ENCODE results near the gene EMC8.
A peak's percentile ranks its signal among the peaks of the same experiment; 100 is the strongest.
"Not testable (repeated sequence)": the region's sequence is repeated elsewhere in the genome, so short reads cannot be mapped to it uniquely, and the experiment has no call there.

Gene EMC8

DNA sequence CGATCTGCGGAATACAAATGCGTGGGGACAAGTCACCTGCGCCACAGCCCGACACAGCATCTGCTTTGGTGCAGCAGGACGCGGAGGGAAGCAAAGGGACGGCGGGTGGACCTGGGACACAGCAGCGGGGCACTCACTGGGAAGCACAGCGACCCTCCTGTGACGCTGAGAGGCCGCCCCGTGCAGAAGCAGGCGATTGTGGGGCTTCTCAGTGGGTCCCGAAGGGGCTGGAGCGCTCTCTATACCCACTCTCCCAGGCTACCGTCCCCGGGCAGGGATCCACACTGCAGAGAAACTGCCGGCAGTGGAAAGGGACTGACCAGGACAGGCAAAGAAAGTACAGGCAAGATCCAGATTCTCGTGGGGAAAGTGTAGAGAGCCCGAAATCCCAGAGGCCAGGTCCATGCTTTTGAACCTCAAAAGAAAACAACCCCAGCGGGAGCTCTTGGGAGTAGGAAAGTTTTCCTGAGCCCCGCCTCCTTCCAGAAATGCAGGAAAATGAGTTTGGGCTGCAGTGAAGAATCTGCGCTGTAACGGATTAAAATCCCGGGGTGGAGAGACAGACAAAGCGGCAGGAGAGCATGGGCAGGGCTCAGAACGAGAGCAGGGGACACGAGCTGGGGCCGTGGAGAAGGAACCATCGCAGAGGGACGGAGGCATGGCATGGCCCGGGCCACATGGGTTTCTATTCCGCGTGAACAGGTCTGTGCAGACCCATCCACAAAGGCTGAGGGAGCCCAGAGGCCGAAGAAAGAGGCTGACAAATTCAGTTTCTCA, 12.9 kb upstream of the EMC8 start:
- no peak for DNase-seq

GRCh38 chr16:85810742-85811115, 11.4 kb upstream of the EMC8 start:
- DNase-seq, result no peak

DNA sequence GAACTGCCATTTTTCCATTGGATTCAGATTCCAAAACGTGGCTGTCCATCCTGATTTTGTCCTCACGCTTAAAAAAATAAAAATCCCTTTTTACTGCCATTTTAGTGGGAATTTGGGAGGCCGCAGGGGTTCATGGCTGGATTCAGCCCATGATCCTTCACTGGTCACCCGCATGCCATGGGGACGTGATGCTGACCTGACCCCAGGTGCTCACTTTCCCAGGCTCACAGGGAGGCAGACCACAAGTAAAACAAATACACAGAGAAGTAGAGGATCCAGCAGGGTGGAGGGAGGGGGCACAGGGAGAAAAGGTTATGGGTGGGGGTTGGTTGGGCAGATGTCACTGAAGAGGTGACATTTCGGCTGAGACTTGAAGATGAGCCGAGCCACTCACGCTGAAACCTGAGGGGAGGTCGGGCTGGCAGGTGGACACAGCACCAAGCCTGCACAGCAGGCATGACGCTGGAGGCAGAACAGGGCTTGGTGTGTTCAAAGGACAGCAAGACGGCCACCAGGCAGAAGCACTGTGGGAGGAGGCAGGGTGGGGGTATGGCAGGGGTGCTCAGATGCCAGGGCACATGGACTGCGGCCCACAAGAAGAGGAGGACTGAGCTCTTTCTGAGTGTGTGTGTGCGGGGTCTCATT, 10.9 kb upstream of the EMC8 start:
- no peak for DNase-seq

- no peak for DNase-seq
These were observed 10.3 kb upstream of the EMC8 start for GRCh38 chr16:85809645-85810044.

GRCh38 chr16:85808926-85809325, 9.6 kb upstream of the EMC8 start:
- DNase-seq, result no peak

- DNase-seq, result not testable (repeated sequence)
These were observed 8.8 kb upstream of the EMC8 start for GRCh38 chr16:85808104-85808503.

- DNase-seq, result not testable (repeated sequence)
These were observed 8.0 kb upstream of the EMC8 start for GRCh38 chr16:85807340-85807739.

- no peak for DNase-seq
These were observed 7.2 kb upstream of the EMC8 start for GRCh38 chr16:85806539-85806938.

DNA sequence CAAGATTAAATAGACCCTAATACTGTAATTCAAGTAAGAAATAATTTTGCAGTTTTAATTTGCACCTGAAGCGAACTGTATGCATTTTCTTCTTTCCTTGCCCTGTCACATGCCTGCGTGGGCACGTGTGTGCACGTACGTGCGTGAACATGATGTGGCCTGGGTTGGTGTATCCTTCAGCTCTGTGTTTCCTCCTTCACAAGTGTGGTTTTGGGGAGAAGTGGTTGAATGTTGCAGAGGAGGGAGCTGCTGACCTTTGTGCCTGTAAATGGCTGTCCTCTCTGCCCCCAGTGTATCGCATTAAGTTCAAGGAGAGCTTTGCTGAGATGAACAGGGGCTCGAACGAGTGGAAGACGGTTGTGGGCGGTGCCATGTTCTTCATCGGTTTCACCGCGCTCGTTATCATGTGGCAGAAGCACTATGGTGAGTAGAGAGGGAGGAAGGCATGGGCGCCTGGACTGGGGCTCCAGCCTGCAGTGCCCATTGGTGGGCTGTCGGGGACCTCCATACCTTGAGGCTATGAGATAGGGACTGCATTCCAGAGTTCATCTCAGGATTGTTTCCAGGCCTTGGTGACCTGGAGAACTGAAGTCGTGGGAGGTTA, 6.2 kb upstream of the EMC8 start:
- no peak for DNase-seq

- no peak for DNase-seq
These were observed 4.2 kb upstream of the EMC8 start for GRCh38 chr16:85803570-85803969.

DNA sequence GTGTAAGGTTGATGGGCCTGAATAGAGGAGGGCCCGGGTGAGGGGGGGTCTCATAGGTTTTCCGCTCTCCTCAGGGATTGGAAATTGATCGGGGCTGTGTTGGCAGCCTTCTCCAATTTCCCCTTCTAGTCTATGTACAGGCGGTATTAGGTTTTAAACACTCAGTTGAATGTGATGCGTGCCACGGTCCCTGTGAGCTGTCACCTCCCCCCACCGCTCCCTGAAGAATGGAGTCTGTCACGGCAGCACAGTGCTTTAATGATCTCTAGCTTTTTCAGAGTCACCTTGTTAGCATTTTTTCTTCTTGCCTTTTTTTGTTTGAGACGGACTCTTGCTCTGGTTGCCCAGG, 951 bp upstream of the EMC8 start:
- DNase-seq, result peak; percentile 56

- peak; percentile 26 for DNase-seq
These were observed 345 bp downstream of the EMC8 start for GRCh38 chr16:85798901-85799496.

DNA sequence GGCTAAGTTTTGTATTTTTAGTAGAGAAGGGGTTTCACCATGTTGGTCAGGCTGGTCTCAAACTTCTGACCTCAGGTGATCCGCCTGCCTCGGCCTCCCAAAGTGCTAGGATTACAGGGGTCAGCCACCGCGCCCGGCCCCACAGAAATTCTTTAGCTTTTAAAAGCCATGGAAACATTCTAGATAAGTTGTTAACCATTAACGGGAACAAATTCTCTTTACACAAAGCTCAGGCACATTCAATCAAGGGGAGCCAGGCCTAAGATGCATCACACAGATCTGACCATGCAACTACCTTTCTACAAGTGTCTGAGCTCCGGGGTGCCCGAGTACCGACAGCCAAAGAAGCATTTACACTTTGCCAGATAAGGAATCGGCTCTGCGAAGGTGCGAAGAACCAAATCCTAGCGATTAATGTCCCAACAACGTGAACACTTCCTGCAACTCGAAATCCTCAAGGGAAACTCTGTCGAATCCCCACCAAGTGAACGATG, 1.0 kb downstream of the EMC8 start:
- no peak for DNase-seq

GRCh38 chr16:85796599-85796998, 2.7 kb downstream of the EMC8 start:
- no peak for DNase-seq

- DNase-seq, result no peak
These were observed 3.2 kb downstream of the EMC8 start for GRCh38 chr16:85796152-85796551.

- no peak for DNase-seq
These were observed 4.6 kb downstream of the EMC8 start for GRCh38 chr16:85794696-85795095.

GRCh38 chr16:85793662-85794298, 5.6 kb downstream of the EMC8 start:
- no peak for DNase-seq

- no peak for DNase-seq
These were observed 9.6 kb downstream of the EMC8 start for GRCh38 chr16:85789773-85790172.

DNA sequence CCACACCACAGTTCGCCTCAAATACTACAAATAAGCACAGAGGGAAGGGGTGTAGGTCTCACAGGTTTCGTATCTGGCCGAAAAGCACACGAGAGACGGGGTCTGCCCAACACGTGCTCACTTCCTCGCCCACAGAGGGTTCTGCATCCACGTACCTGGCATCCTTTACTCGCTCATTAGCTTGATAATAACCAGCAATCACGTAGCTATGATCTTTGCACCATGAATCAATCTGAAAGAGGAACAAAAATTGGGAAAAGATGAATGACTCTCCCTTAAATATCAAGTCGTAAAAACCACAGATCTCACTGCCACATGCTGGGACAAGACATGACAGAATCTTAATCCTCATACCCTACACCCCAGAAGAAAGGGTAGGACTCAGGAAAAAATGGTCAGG, 10.5 kb downstream of the EMC8 start:
- DNase-seq, result no peak

GRCh38 chr16:85785927-85786326, 13.4 kb downstream of the EMC8 start:
- DNase-seq, result no peak

- no peak for DNase-seq
These were observed 14.5 kb downstream of the EMC8 start for GRCh38 chr16:85784813-85785212.

GRCh38 chr16:85783441-85783840, 15.9 kb downstream of the EMC8 start:
- no peak for DNase-seq

GRCh38 chr16:85782451-85782850, 16.9 kb downstream of the EMC8 start:
- no peak for DNase-seq
